ENCODE data around the gene PRR15L.
"Not testable (repeated sequence)": the region's sequence is repeated elsewhere in the genome, so short reads cannot be mapped to it uniquely, and the experiment has no call there.

The PRR15L gene

DNA sequence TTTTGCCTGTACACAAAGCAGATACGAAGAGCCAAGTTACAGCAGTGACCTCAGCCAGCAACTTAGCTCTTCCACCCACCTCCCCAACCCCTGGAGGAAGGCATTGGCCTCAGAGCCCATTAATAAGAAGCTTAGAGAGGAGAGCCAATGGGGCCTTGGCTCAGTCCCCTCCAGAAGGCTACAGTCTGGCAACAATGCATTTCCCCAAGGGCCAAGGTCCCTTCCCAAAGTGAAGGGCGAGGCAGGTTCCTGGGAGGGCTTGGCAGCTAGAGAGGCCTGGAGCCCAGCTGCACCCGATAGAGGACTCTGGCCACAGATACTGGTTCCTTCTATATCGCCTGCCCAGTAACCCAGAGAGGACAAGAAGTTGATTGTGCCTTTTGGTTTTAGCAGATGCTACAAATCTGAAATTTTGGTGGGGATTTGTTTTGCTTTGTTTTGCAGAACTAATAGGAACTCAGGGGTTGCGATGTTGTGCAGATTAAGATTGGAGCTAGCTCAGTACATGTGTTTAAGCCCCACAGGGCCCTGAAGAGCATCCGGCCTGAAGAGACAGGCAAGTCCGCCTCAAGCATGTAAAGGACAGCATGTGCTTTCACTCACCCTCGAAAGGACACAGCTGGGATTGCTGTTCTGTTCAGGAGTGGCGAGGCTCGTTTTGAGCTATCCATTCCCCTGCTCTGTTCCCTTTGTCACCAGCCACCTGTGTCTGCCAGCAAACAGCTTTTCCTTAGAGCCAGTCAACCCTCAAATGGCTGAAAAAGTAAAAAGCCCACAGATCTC lies 28.3 kb downstream of the PRR15L start:
- no peak for DNase-seq

DNA sequence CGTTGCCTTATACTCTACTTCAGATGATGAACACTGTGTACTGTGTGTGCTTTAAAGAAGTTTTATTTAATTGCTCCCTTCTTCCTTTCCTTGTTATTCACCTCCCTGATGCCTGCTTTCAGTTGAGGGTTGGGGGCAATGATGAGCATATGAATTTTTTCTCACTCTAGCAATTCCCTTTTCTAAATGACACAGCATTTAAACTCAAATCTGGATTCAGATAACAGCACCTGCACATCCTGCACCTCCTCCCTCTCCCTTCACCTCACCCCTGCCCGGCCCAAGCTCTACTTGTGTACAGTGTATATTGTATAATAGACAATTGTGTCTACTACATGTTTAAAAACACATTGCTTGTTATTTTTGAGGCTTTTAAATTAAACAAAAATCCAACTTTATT lies 29.3 kb downstream of the PRR15L start:
- DNase-seq, result no peak

DNA sequence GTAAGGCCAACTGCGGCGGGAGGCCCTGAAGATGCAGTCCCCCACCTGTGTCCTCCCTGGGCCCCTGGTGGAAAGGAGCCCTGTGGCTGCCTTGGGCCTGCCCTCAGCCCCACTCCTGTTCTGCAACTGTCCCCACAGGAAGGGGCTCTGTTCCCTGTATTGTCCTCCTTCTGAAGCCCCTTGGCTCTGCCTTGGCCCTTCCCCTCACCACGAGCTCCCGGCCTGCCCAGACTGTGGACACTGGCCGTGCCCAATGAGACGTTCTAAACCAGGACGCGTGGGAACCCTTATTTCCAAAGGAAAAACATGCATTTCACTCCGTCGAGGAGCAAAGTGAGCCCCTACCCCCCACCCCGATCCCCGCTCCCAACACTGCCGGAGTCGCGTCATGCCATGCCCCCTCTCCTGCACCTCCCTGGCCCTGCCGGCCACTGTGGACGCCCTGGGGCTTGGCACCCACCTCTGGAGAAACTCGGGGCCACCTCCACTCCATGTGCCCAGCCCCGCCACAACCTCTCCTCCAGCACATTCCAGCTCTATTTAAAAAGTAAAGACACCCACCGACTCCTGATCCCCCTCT lies 29.8 kb downstream of the PRR15L start:
- no peak for DNase-seq

DNA sequence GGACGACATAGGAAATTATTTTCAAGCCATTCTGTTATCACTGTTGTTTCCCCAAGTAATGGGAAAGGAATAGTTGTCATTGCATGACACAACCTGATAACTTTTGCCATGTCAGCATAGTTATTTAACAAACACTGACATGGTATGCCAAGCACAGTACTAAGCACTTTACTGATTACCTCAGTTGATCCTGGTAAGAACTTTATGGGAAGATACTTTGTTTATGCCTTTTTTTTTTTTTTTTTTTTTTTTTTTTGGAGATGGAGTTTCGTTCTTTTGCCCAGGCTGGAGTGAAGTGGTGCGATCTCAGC lies 32.0 kb downstream of the PRR15L start:
- DNase-seq, result no peak

DNA sequence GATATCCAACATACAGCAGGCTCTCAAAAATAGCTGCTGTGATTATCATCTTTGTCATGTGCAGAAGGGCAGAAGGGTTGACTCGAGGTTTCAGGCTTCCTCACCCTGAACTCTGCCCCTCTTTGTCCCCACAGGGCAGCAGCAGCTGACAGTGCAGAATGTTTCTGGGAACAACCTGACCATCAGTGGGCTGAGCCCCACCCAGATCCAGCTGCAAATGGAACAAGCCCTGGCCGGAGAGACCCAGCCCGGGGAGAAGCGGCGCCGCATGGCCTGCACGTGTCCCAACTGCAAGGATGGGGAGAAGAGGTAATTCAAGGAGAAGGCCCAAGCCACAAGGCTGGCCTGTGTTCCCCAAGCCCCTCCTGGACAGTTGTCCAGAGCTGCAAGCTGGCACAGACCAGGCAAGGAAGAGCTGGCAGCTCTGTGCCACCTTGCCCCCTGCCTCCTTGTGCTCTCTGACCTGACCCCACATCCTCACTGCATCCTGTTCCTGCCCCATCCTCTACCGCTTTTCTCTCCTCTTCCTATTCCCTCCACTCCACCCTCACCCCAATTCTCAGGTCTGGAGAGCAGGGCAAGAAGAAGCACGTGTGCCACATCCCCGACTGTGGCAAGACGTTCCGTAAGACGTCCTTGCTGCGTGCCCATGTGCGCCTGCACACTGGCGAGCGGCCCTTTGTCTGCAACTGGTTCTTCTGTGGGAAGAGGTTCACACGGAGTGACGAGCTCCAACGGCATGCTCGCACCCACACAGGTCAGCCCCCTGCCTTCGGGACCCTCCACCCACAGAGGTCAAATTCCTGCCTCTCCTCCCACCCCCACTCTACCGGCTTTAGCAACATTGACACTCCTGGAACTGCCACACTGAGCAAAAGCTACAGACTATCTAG lies 32.7 kb downstream of the PRR15L start:
- DNase-seq, result no peak

DNA sequence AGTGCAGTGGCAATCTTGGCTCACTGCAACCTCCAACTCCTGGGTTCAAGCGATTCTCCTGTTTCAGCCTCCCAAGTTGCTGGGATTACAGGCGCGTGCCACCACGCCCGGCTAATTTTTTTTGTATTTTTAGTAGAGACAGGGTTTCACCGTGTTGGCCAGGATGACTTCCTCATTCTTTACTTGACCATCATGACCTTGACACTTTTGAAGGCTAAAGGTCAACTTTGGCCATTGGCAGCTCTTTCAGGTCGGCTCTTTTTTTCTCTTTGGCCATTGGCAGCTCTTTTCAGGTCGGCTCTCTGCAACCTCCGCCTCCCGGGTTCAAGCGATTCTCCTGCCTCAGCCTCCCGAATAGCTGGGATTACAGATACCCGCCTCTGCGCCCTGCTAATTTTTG lies 37.8 kb downstream of the PRR15L start:
- DNase-seq, result not testable (repeated sequence)

DNA sequence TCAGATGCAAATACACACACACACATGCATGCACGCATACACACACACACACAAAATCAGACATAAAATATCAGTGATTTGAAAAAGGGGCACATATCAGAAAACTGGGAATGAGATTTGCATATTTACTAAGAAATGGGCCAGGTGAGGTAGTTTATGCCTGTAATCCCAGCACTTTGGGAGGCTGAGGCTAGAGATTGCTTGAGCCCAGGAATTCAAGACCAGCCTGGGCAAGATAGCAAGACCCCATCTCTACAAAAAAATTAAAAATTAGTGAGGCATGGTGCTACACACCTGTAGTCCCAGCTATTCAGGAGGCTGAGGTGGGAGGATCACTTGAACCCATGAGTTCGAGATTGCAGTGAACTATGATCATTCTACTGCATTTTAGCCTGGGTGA lies 38.7 kb downstream of the PRR15L start:
- no peak for DNase-seq

DNA sequence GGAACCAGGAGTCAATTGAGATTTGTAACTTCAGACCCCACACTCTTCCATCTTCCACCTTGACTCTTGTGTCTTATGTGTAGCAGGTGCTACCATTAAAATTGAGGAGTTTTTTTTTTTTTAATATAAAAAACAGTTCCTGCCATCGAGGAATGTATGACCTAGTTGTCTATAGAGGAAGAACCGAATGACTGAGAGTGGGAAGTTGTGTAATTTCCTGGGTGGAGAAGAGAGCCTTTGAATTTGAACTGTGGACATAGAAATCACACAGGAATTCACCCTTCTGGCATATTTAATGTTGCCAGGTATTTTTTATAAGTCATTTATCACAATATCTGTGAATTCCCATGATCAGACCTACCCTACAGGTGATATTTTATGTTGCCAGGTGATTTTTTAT lies 39.7 kb downstream of the PRR15L start:
- DNase-seq, result no peak

DNA sequence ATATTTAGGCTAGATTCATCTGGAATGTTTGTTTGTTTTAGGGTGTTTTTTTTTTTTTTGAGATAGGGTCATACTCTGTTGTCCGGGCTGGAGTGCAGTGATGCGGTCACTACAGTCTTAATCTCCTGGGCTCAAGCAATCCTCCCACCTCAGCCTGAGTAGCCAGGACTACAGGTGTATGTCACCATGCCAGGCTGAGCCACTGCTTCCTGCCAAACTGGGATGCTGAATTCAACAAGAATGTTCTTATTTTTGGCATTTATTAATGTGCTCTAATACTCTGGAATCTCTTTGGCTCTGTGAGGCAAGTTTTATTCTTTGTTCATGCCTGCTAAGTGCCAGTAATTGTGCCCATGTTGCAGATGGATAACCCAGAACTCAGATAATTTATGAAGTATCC lies 40.1 kb downstream of the PRR15L start:
- DNase-seq, result no peak

DNA sequence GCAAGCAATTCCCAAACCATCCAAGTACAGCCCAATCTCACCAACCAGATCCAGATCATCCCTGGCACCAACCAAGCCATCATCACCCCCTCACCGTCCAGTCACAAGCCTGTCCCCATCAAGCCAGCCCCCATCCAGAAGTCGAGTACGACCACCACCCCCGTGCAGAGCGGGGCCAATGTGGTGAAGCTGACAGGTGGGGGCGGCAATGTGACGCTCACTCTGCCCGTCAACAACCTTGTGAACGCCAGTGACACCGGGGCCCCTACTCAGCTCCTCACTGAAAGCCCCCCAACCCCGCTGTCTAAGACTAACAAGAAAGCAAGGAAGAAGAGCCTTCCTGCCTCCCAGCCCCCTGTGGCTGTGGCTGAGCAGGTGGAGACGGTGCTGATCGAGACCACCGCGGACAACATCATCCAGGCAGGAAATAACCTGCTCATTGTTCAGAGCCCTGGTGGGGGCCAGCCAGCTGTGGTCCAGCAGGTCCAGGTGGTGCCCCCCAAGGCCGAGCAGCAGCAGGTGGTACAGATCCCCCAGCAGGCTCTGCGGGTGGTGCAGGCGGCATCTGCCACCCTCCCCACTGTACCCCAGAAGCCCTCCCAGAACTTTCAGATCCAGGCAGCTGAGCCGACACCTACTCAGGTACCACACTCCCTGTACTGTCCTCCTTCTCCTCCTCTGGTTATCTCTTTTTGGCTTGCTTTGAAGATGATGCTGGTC lies 41.0 kb downstream of the PRR15L start:
- no peak for DNase-seq

DNA sequence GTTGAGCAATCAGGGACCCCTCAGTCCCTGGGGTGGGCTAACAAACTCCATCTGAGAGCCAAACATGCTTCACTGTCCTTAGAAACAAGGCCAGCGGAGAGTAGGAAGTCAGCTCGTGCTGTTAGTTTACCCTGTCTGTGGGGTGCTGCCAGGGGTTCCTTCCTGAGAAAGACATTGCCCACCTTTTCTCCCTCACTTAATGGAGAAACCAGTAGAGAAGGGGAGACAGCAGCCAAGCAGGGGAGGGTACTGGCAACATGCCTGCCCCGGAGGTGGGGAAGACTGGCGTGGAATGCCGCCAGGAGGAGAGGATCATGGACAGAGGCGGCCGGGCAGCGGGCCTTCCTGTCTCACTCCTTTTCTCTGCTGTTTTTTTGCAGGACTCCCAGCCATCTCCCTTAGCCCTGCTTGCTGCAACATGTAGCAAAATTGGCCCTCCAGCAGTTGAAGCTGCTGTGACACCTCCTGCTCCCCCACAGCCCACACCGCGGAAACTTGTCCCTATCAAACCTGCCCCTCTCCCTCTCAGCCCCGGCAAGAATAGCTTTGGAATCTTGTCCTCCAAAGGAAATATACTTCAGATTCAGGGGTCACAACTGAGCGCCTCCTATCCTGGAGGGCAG lies 41.8 kb downstream of the PRR15L start:
- no peak for DNase-seq

DNA sequence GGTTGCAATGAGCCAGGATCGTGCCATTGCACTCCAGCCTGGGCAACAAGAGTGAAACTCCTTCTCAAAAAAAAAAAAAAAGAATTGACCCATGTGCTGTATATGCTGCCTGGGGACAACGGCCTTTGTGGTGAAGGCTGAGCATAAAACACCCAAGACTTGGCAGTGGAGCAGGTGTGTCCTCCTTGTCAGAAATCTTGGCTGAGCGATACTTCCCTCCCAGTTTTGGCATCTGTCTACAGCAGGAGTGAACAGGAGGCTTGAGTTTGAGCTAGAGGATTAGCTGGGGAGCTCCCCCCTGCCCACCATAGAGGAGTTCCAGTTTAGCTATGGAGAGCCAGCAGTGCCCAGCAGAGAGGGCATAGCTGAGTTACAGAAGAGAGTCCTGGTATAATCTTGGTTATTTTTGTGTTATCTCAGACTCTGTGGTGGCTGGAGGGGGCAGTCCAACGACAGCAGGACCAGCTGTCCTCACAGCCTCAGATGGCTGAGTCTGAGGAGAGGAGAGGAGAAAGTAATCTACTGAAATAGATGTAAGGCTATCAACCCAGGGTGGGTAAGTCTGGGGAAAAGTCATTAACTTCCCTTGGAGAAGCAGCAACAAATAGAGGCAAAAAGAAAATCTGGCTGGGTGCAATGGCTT lies 43.3 kb downstream of the PRR15L start:
- DNase-seq, result no peak

DNA sequence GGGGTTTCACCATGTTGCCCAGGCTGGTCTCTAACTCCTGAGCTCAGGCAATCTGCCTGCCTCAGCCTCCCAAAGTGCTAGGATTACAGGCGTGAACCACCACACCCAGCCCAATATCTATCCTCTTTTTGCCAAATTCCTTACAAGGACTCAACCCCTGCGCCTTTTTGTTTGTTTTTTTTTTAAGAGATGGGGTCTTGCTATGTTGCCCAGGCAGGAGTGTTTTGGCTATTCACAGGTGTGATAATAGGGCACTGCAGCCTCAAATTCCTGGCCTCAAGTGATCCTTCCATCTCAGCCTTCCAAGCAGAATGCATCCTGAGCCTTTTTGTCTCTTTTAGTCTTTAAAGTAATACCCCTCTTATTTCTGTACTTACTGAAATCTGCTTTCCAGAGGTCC lies 44.6 kb downstream of the PRR15L start:
- DNase-seq, result no peak

DNA sequence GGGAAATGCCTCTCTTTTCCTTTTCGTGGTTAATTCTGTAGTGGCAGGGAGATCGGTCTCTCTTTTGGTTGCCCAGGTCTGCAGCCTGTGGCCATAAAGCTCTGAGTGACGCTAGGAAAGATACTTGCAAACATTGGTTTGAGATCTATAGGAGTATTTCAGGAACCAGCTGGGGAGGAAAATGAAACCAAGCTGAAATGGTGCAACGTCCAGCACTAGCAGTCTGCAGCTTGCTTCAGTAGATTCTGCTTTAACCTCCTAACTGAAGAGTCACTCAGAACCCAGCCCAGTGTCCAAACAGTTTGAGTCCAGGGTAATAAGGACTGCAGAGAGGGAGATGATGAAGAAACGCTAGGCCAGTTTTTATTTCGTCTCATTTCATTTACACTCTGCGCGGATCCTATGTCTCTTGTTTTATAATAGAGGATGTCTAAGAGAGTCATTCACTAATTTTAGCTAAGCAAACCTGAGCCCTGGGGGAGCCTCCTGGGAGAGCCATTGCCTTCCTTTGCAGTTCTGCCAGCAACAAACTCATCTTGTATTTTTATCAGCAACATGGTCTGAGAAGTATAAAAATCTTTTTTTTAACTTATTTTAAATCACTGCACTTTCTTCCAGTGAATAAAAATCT lies 49.6 kb downstream of the PRR15L start:
- no peak for DNase-seq

DNA sequence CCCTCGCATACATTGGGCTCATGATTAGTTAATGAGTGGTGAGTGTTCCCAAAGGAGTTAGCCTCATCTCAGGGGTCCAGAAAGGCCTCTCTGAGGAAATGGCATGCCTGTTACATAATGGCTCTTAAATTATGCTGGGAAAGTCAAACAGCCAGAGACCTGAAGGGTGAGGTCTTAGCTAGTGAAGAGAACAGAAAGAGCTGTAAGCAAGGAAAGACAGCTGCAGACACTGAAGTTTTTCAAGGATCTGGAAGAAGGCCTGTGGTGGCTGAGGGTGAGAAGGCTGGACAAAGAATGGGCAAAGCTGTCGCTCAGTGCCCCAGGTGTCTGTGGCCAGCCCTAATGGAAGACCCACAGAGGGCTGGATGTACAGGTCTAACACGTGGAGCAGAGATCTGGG lies 51.2 kb downstream of the PRR15L start:
- DNase-seq, result no peak

DNA sequence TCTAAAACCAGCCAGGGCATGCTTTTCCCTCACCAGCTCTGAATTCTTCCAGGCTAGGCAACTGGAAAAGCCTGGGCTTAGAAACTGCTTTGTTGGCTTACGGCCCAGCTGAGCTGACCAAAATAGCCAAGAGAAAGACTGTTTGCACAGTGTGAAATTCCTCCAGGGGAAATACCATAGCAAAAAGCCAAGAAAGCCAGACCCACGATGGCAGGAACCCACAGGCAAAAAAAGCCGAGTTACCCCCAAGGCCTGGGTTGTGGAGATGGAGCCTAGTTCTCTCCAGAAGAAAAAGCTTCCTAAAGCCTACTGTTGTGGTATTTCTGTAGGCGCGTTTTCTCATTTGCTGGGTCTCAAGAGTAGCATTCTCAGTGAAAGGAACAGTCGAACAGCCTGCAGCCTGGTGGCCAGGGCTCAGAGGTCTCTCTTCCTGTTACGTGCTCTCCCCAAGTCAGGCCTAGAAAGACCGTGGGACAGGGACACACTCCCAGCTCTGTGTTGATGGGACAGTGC lies 52.4 kb downstream of the PRR15L start:
- DNase-seq, result no peak

DNA sequence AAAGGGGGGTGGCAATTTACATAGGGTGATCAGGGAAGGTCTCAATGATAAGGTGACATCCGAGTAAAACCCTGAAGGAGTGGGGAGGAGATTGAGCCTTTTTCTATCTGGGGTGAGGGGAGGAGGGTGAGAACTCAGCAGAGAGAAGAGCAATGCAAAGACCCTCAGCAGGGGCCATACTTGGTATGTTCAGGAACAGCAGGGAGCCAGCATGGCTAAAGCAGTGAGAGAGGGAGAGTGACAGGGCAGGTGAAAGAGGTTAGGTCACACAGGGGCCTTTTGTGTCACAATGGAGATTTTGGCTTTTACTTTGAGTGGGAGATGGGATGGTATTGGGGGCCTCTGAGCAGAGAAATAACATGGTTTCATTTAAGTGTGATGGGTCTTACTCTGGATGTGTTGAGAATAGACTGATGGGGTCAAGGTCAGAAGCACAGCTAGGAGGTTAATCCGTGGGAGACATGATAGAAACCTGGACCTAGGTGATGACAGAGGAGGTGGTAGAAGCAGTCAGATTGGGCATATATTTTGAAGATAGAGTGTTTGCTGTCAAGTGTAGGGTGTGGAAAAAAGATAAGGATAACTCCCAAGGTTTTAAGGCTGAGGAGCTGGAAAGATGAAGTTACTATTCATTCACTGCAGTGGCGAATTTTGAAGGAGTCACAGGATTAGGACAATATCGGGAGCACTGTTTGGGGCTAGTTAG lies 55.5 kb downstream of the PRR15L start:
- no peak for DNase-seq

Measured in DMS153 (cell line).